ENCODE results near the gene DAAM2.

DNA sequence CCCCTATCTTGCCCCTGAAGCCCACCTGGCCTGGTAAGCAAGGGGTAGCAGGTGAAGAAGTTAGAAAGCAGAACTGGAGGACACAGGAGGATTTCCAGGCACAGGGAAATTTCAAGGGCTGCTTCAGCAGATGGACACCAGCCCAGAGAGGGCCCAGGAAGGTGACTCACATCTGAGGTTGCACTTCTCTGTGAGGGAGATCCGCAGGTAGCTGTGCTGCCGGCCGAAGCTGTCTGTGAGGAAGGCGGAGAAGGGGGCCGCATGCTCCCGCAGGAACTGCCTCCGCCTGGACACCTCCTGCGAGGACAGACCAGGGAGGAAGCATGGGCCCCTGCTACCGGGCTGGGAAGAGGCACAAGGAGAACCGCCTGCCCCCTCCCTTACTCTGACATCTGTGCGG is 135.0 kb downstream of the DAAM2 start:
- TF ChIP-seq NR4A1 (CRISPR knock-in tag; IDR thresholded peaks at IDR 0.05), result no peak
- TF ChIP-seq NR4A1 (tag; IDR thresholded peaks at IDR 0.05), result no peak
- no peak for TF ChIP-seq POLR2B (IDR thresholded peaks at IDR 0.05; ENCODE audit: low read depth, partially characterized antibody)
- TF ChIP-seq COPS2 (conservative IDR thresholded peaks at IDR 0.05), result no peak
- no peak for TF ChIP-seq NBN (IDR thresholded peaks at IDR 0.05; ENCODE audit: low read depth)
- no peak for TF ChIP-seq CHD2 (IDR thresholded peaks at IDR 0.05; ENCODE audit: low read depth, low read length)
- TF ChIP-seq, protein P1, sequence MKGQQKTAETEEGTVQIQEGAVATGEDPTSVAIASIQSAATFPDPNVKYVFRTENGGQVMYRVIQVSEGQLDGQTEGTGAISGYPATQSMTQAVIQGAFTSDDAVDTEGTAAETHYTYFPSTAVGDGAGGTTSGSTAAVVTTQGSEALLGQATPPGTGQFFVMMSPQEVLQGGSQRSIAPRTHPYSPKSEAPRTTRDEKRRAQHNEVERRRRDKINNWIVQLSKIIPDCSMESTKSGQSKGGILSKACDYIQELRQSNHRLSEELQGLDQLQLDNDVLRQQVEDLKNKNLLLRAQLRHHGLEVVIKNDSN (CRISPR knock-in tag; IDR thresholded peaks at IDR 0.05), result no peak
- no peak for TF ChIP-seq HIVEP1 (CRISPR knock-in tag; IDR thresholded peaks at IDR 0.05)
- TF ChIP-seq, protein P2, sequence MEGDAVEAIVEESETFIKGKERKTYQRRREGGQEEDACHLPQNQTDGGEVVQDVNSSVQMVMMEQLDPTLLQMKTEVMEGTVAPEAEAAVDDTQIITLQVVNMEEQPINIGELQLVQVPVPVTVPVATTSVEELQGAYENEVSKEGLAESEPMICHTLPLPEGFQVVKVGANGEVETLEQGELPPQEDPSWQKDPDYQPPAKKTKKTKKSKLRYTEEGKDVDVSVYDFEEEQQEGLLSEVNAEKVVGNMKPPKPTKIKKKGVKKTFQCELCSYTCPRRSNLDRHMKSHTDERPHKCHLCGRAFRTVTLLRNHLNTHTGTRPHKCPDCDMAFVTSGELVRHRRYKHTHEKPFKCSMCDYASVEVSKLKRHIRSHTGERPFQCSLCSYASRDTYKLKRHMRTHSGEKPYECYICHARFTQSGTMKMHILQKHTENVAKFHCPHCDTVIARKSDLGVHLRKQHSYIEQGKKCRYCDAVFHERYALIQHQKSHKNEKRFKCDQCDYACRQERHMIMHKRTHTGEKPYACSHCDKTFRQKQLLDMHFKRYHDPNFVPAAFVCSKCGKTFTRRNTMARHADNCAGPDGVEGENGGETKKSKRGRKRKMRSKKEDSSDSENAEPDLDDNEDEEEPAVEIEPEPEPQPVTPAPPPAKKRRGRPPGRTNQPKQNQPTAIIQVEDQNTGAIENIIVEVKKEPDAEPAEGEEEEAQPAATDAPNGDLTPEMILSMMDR (IDR thresholded peaks at IDR 0.05 in 2 of 3, conservative IDR thresholded peaks at IDR 0.05 in 1 of 3; ENCODE audit: insufficient read depth in 2 of 3, low read depth in 1 of 3, low read length in 3 of 3), result no peak
- TF ChIP-seq SRSF9 (IDR thresholded peaks at IDR 0.05; ENCODE audit: borderline replicate concordance, low read depth, low read length), result no peak
- TF ChIP-seq TAF1 (IDR thresholded peaks at IDR 0.05; ENCODE audit: control insufficient read depth, extremely low read depth, insufficient read depth, low read length, severe bottlenecking), result no peak
- TF ChIP-seq ZNF121 (CRISPR knock-in tag; conservative IDR thresholded peaks at IDR 0.05), result no peak
- TF ChIP-seq U2AF2 (optimal IDR thresholded peaks at IDR 0.05; ENCODE audit: low read depth, low read length), result no peak
- no peak for TF ChIP-seq POLR2A (conservative IDR thresholded peaks at IDR 0.05)
- TF ChIP-seq, protein P3, sequence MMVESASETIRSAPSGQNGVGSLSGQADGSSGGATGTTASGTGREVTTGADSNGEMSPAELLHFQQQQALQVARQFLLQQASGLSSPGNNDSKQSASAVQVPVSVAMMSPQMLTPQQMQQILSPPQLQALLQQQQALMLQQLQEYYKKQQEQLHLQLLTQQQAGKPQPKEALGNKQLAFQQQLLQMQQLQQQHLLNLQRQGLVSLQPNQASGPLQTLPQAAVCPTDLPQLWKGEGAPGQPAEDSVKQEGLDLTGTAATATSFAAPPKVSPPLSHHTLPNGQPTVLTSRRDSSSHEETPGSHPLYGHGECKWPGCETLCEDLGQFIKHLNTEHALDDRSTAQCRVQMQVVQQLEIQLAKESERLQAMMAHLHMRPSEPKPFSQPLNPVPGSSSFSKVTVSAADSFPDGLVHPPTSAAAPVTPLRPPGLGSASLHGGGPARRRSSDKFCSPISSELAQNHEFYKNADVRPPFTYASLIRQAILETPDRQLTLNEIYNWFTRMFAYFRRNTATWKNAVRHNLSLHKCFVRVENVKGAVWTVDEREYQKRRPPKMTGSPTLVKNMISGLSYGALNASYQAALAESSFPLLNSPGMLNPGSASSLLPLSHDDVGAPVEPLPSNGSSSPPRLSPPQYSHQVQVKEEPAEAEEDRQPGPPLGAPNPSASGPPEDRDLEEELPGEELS (CRISPR knock-in tag; IDR thresholded peaks at IDR 0.05; ENCODE audit: borderline replicate concordance), result no peak
